Astrocyte (in vitro differentiated cells and primary cell): ENCODE data around the gene CDH20. TPM values are rescaled to one million over a fixed set of nuclear protein-coding genes. Genes with fewer than 3 reads are reported as not detected.

Experiments used
- DNase-seq: peaks from one replicate; pipeline ENCODE4 v3.0.0-alpha.2; 2010; ENCODE audit warnings: low read depth
- FAIRE-seq: peaks from 2 replicates; lab custom pipeline; 2011; peaks lifted over from hg19 to GRCh38; lab: Jason Lieb, UNC
- H2AFZ ChIP-seq: 2 replicates; pipeline ENCODE4 v1.6.0; 2012; ENCODE audit warnings: low read depth, low read length, inconsistent platforms
- H3K27ac ChIP-seq: 2 replicates; pipeline ENCODE4 v1.5.1; 2011; ENCODE audit warnings: low read depth, low read length, inconsistent platforms
- H3K27me3 ChIP-seq: 2 replicates; pipeline ENCODE4 v1.6.0; 2011; ENCODE audit warnings: low read length, inconsistent platforms; ENCODE audit not compliant: insufficient read depth
- H3K36me3 ChIP-seq: 2 replicates; pipeline ENCODE4 v1.5.1; 2011; ENCODE audit warnings: low read length, inconsistent platforms; ENCODE audit not compliant: insufficient read depth
- H3K4me1 ChIP-seq: 2 replicates; pipeline ENCODE4 v1.5.1; 2011; ENCODE audit warnings: low read length, inconsistent platforms; ENCODE audit not compliant: insufficient read depth
- H3K4me2 ChIP-seq: 2 replicates; pipeline ENCODE4 v1.6.0; 2012; ENCODE audit warnings: low read length, inconsistent platforms
- H3K4me3 ChIP-seq: 2 replicates; pipeline ENCODE4 v1.5.1; 2011; ENCODE audit warnings: low read depth, mild to moderate bottlenecking, low read length, inconsistent platforms; ENCODE audit not compliant: insufficient read depth
- H3K79me2 ChIP-seq: 2 replicates; pipeline ENCODE4 v1.6.0; 2012; ENCODE audit warnings: mild to moderate bottlenecking, low read length, inconsistent platforms; ENCODE audit not compliant: insufficient read depth
- H3K9ac ChIP-seq: 2 replicates; pipeline ENCODE4 v1.6.0; 2012; ENCODE audit warnings: mild to moderate bottlenecking, low read length, inconsistent platforms
- H3K9me3 ChIP-seq: 2 replicates; pipeline ENCODE4 v1.5.1; 2012; ENCODE audit warnings: low read depth, mild to moderate bottlenecking, low read length, inconsistent platforms; ENCODE audit not compliant: insufficient read depth
- H4K20me1 ChIP-seq: 2 replicates; pipeline ENCODE4 v1.6.0; 2012; ENCODE audit warnings: low read length, inconsistent platforms; ENCODE audit not compliant: insufficient read depth
- H3K27ac Mint-ChIP-seq: one replicate; pipeline ENCODE4 v1.8.0; 2021; ENCODE audit warnings: mild to moderate bottlenecking, mixed read lengths; ENCODE audit not compliant: unreplicated experiment
- H3K27me3 Mint-ChIP-seq: one replicate; pipeline ENCODE4 v1.8.0; 2021; ENCODE audit warnings: low read depth, mixed read lengths; ENCODE audit not compliant: unreplicated experiment
- H3K36me3 Mint-ChIP-seq: one replicate; pipeline ENCODE4 v1.8.0; 2021; ENCODE audit warnings: low read depth, mixed read lengths; ENCODE audit not compliant: unreplicated experiment
- H3K4me1 Mint-ChIP-seq: one replicate; pipeline ENCODE4 v1.8.0; 2021; ENCODE audit warnings: low read depth, mixed read lengths; ENCODE audit not compliant: unreplicated experiment
- H3K4me3 Mint-ChIP-seq: one replicate; pipeline ENCODE4 v1.8.0; 2021; ENCODE audit warnings: mild to moderate bottlenecking, moderate library complexity, mixed read lengths; ENCODE audit not compliant: unreplicated experiment
- H3K9me3 Mint-ChIP-seq: one replicate; pipeline ENCODE4 v1.8.0; 2021; ENCODE audit warnings: mild to moderate bottlenecking, mixed read lengths; ENCODE audit not compliant: unreplicated experiment
- EZH2 ChIP-seq: IDR thresholded peaks from 2 replicates; pipeline ENCODE4 v1.6.1; 2012; ENCODE audit warnings: mild to moderate bottlenecking, low read length, inconsistent platforms; ENCODE audit not compliant: insufficient read depth
- total RNA-seq: library from RNA; stranded (reverse); gene quantifications from 2 replicates; pipeline ENCODE4 v1.2.1, GENCODE V29; 2021
- TF ChIP-seq, protein P1 (sequence below): IDR thresholded peaks from 2 replicates; pipeline ENCODE4 v1.5.1; 2011; ENCODE audit warnings: low read depth, mild to moderate bottlenecking, inconsistent platforms, low read length, moderate library complexity; ENCODE audit not compliant: insufficient read depth

Gene CDH20
- total RNA-seq, 1 donor from 2014 or later, result not detected

DNA sequence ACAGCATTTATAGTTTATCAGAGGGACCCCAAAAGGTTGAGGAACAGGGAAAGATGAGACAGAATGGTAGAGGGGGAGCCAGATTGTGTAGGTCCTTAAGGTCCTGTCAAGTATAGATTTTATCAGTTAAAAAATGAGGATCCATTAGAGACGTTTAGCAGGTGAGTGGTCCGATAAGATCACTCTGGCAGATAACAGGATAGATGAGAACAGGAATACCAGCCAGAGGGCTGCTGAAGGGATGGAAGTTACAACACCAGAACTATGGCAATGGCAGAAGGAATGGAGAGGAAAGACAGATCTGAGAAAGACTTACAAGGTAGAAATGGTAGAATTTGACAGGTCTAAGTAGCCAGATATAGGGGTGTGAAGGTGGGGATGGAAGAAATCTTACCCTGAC lies 141.7 kb downstream of the CDH20 start:
- TF ChIP-seq, protein P1, sequence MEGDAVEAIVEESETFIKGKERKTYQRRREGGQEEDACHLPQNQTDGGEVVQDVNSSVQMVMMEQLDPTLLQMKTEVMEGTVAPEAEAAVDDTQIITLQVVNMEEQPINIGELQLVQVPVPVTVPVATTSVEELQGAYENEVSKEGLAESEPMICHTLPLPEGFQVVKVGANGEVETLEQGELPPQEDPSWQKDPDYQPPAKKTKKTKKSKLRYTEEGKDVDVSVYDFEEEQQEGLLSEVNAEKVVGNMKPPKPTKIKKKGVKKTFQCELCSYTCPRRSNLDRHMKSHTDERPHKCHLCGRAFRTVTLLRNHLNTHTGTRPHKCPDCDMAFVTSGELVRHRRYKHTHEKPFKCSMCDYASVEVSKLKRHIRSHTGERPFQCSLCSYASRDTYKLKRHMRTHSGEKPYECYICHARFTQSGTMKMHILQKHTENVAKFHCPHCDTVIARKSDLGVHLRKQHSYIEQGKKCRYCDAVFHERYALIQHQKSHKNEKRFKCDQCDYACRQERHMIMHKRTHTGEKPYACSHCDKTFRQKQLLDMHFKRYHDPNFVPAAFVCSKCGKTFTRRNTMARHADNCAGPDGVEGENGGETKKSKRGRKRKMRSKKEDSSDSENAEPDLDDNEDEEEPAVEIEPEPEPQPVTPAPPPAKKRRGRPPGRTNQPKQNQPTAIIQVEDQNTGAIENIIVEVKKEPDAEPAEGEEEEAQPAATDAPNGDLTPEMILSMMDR, result no peak
- TF ChIP-seq EZH2, result no peak
- FAIRE-seq, result no peak
- no peaks in the 10 kb centered on the region for H3K36me3 Mint-ChIP-seq
- Histone ChIP-seq H3K9me3 (no peaks in the 10 kb centered on the region), H3K27ac (no peak overlapping the region), H3K9ac (no peak overlapping the region), H4K20me1 (no peaks in the 10 kb centered on the region), H2AFZ (no peak overlapping the region), H3K4me1 (no peaks in the 10 kb centered on the region), H3K4me3 (no peak overlapping the region), H3K36me3 (no peaks in the 10 kb centered on the region), H3K27me3 (peaks cover 3% of the 10 kb centered on the region), H3K79me2 (no peaks in the 10 kb centered on the region), H3K4me2 (no peak overlapping the region)
- H3K27ac Mint-ChIP-seq, result no peak overlapping the region
- H3K4me1 Mint-ChIP-seq, result no peaks in the 10 kb centered on the region
- no peak overlapping the region for H3K4me3 Mint-ChIP-seq
- H3K27me3 Mint-ChIP-seq, result peaks cover 6% of the 10 kb centered on the region
- DNase-seq, result no peak
- no peaks in the 10 kb centered on the region for H3K9me3 Mint-ChIP-seq

DNA sequence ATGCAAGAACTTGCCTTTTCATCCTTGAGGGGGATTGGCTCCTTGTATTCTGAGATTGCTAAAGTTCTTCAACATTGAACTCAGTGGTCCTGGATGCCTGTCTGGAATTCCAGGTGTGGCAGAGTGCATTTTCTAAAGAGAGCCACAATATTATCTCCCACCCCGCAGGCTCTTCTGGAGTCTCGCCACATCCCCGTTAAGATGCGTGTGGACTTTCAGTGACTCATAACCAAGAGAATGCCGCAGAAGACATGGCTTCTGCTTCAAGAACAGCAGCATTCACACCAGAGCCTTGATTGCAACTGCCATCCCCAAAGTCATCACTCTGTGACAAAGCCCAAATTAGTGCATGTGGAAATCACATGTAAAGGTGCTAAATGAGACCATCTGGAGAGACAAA lies 142.7 kb downstream of the CDH20 start:
- H3K79me2 ChIP-seq, result no peaks in the 10 kb centered on the region
- Mint-ChIP-seq H3K4me3 (no peak overlapping the region), H3K27me3 (peaks cover 6% of the 10 kb centered on the region), H3K27ac (no peak overlapping the region), H3K4me1 (no peaks in the 10 kb centered on the region), H3K36me3 (no peaks in the 10 kb centered on the region), H3K9me3 (no peaks in the 10 kb centered on the region)
- TF ChIP-seq EZH2, result no peak
- TF ChIP-seq, protein P1, result no peak
- H3K4me1 ChIP-seq, result no peaks in the 10 kb centered on the region
- peaks cover 3% of the 10 kb centered on the region for H3K27me3 ChIP-seq
- H3K9me3 ChIP-seq, result no peaks in the 10 kb centered on the region
- FAIRE-seq (no peak), DNase-seq (no peak)
- no peak overlapping the region for H3K27ac ChIP-seq
- no peaks in the 10 kb centered on the region for H3K36me3 ChIP-seq
- no peak overlapping the region for H3K4me2 ChIP-seq
- no peak overlapping the region for H2AFZ ChIP-seq
- H3K9ac ChIP-seq, result no peak overlapping the region
- no peak overlapping the region for H3K4me3 ChIP-seq
- no peaks in the 10 kb centered on the region for H4K20me1 ChIP-seq

DNA sequence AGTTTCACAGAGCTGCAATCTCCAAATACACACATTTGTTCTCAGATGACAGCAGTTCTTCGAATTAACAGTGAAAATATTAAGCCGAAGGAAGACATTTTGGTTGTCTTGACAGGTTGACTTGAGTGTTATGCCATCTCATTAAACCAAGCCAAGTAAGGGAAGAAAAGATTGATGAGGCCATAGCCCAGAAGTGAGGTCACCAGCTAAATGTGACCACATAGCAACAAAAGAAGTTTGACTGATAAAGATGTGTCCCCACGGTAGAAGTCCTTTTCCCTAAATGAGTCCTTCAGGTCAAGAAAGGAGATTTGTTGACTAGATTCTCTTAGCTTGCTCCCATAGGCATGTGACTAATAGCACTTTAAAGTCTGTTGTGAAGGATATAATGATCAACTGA lies 156.1 kb downstream of the CDH20 start:
- H2AFZ ChIP-seq, result no peak overlapping the region
- H3K27ac ChIP-seq, result no peak overlapping the region
- H4K20me1 ChIP-seq, result no peaks in the 10 kb centered on the region
- Mint-ChIP-seq H3K4me3 (no peak overlapping the region), H3K36me3 (no peaks in the 10 kb centered on the region), H3K27me3 (no peaks in the 10 kb centered on the region), H3K4me1 (no peaks in the 10 kb centered on the region), H3K27ac (no peak overlapping the region), H3K9me3 (no peaks in the 10 kb centered on the region)
- no peaks in the 10 kb centered on the region for H3K79me2 ChIP-seq
- no peaks in the 10 kb centered on the region for H3K9me3 ChIP-seq
- DNase-seq, result no peak
- no peak overlapping the region for H3K9ac ChIP-seq
- H3K36me3 ChIP-seq, result no peaks in the 10 kb centered on the region
- H3K4me3 ChIP-seq, result no peak overlapping the region
- TF ChIP-seq EZH2, result no peak
- TF ChIP-seq, protein P1, result no peak
- no peak for FAIRE-seq
- H3K27me3 ChIP-seq, result no peaks in the 10 kb centered on the region
- no peaks in the 10 kb centered on the region for H3K4me1 ChIP-seq
- no peak overlapping the region for H3K4me2 ChIP-seq
